CD1c-positive myeloid dendritic cell (primary cell): Measurements from ENCODE around the gene BCL11B.

Experiments used
- DNase-seq: peaks from one replicate; pipeline ENCODE4 v3.0.0-alpha.2; 2016; ENCODE audit errors: extremely low spot score

The BCL11B gene

GRCh38 chr14:99137001-99137700 lies 134.8 kb downstream of the BCL11B start:
- DNase-seq = no peak

- DNase-seq = no peak
These were observed 135.6 kb downstream of the BCL11B start for GRCh38 chr14:99136401-99136800.

- DNase-seq = no peak
These were observed 136.0 kb downstream of the BCL11B start for GRCh38 chr14:99136047-99136400.

- no peak for DNase-seq
These were observed 137.4 kb downstream of the BCL11B start for GRCh38 chr14:99134516-99135046.

- no peak for DNase-seq
These were observed 138.1 kb downstream of the BCL11B start for GRCh38 chr14:99133636-99134515.

GRCh38 chr14:99132821-99133635 lies 139.0 kb downstream of the BCL11B start:
- DNase-seq = no peak

- no peak for DNase-seq
These were observed 140.2 kb downstream of the BCL11B start for GRCh38 chr14:99131632-99132271.

- DNase-seq = no peak
These were observed 142.0 kb downstream of the BCL11B start for GRCh38 chr14:99129998-99130397.

GRCh38 chr14:99129211-99129696 lies 142.7 kb downstream of the BCL11B start:
- no peak for DNase-seq

- no peak for DNase-seq
These were observed 143.8 kb downstream of the BCL11B start for GRCh38 chr14:99128185-99128584.

GRCh38 chr14:99127651-99128167 lies 144.3 kb downstream of the BCL11B start:
- DNase-seq = no peak

- no peak for DNase-seq
These were observed 146.2 kb downstream of the BCL11B start for GRCh38 chr14:99125616-99126431.

- DNase-seq = no peak
These were observed 146.9 kb downstream of the BCL11B start for GRCh38 chr14:99125113-99125512.

GRCh38 chr14:99124482-99125105 lies 147.4 kb downstream of the BCL11B start:
- DNase-seq = no peak

GRCh38 chr14:99123208-99123870 lies 148.7 kb downstream of the BCL11B start:
- no peak for DNase-seq

- no peak for DNase-seq
These were observed 149.4 kb downstream of the BCL11B start for GRCh38 chr14:99122521-99123125.

- DNase-seq = no peak
These were observed 150.6 kb downstream of the BCL11B start for GRCh38 chr14:99121319-99121875.

- no peak for DNase-seq
These were observed 151.3 kb downstream of the BCL11B start for GRCh38 chr14:99120526-99121318.
